HT-29 (cell line): ENCODE measurements around the gene IFRD2. TPM values are rescaled to one million over a fixed set of nuclear protein-coding genes. Genes with fewer than 3 reads are reported as not detected.
"Not testable (repeated sequence)": the region's sequence is repeated elsewhere in the genome, so short reads cannot be mapped to it uniquely, and the experiment has no call there.

Experiments used
- DNase-seq: peaks from one replicate; pipeline ENCODE4 v3.0.0-alpha.2; 2015; ENCODE audit warnings: low spot score
- total RNA-seq: library from RNA; depleted of rRNA; stranded (reverse); fragments of >200 nt; shearing (Covaris generic); gene quantifications from 2 replicates; pipeline ENCODE4 v1.2.3, GENCODE V29; 2014

IFRD2 gene
- total RNA-seq, 1 experiment from 2014 or later, result 177 TPM

DNA sequence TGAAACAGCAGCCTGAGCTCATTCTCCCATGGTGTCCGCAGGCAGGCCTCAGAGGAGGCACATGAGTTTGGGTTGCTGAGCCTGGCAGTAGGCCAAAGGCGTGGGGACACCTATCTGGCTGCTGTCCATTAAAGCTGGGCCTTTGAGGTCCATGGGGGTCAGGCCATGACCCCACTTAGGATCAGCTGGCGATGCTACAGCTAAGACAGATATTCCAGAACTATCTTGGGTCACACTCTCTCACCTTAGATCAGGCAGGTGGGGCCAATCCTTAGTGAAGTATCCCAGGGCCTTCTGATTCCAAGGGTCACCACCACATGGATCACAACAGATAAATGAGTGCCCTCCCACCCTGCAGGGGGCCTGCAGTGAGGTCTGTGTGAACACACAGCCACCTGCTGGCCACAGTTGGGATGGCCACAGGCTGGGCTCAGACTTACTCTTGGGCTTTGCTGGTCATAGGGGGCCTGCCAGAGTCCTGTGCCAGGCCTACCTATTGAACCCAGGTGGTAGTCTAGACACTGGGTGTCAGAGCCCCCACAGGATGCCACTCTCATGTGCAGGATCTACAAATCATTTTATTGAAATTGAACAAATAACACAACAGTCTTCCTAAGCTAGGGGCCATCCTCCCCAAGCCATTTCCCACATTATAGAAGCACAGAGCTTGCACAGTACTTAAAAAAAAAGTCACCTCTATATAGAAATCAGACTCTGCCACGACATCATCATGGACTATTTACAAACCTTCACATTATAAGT, 32.3 kb upstream of the IFRD2 start:
- DNase-seq, result peak; percentile 63

DNA sequence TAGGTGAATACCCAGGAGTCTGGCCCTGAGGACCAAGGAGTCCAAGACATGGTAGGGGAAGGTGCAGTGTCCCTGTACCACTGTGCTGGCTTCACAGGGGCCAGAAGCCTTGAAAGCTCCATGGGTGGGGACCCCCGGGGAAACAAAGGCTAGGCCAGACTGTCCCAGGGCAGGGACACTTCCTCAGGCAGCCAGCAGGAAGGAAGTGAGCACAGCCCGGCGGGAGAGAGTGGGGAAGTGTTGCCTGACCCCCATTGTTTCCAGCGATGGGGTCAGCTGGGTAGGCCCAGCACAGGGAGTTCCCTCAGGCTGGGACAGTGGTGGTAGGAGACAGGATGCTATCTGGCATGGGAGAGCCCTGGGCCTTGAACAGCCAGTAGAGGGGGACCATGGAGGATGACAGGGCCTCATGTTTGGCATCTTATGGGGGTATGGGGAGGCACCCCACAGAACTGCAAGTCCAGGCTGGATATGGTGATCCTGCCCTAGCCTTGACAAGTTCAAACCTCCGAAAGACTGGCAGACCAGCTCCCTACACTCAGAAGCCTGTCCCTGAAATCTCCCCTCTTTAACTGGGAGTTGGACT, 31.5 kb upstream of the IFRD2 start:
- DNase-seq, result no peak

DNA sequence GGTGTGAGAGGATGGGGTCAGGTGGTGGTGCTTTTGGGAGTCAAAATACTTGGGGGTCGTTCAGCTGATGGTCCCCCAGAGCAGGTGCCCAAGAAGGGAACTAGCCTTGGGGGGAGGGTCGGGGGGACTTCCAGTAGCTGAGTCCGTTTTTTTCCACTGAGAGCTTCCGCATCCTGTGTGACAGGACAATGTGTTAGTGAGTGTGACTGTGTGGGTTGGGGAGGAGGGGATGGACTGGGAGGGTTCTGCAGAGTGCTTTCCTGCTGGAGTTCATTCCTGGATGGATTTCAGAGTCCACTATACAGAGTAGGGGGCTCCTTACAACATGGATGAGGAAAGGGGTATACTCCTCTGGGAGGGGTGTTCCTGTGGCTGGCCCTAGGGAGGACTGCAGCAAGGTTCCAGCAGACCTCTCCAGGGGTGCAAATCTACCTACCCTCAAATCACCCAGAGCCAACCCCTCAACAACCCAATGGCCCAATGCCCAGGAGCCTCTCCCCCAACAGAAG, 30.9 kb upstream of the IFRD2 start:
- no peak for DNase-seq

DNA sequence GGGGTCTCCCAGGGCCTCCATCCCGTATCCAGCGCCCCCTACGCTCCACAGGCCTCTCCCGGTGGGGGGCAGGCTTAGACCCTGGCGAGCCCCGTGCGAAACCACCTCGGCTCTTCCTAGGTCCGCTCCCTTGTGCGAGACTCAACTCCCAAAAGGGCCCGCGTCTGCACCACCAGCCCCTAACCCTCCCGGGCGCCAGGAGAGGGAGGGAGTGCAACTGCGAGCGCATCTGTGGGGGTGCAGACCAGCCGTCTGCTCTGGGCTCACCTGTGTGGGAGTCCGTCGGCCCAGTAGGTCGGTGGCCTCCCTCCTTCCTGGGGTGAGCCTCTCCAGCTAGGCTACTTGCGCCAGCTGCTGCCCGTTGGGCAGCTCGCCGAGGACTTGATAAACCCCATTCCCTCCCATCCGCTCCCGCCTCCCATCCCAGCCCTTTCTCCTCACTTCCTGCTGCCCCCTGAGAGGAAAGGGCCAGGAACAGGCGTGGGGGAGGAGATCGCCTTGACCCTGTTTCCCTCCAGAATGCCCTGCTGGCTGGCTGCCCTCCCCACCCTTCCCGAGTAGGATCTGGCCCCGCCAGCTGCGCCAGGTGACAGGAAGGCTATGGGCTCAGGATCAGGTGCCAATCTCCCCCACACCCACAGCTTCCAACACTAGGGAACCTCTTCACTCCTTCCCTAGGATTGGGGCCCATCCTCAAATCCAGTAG, 30.3 kb upstream of the IFRD2 start, which contains the start of gene HYAL2:
Gene HYAL2, minus strand, starts transcription at position 360 of the 706 bp plus-strand sequence. CDS start 2,256 bp downstream, outside the sequence.
- DNase-seq, result peak; percentile 36

DNA sequence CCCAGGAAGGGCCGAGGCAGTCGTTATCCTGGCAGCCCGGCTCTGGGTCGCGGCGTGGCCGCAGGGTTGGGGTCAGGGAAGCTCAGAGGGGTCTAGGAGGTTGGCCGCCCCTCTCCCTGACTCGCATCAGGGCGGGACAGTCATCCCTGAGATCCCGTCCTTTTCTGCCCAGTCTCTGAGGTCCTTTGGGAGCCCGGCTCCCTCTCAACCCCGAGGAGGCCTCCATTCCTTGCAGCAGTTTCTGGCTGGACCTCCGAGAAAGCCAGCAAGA, 29.8 kb upstream of the IFRD2 start:
- no peak for DNase-seq

DNA sequence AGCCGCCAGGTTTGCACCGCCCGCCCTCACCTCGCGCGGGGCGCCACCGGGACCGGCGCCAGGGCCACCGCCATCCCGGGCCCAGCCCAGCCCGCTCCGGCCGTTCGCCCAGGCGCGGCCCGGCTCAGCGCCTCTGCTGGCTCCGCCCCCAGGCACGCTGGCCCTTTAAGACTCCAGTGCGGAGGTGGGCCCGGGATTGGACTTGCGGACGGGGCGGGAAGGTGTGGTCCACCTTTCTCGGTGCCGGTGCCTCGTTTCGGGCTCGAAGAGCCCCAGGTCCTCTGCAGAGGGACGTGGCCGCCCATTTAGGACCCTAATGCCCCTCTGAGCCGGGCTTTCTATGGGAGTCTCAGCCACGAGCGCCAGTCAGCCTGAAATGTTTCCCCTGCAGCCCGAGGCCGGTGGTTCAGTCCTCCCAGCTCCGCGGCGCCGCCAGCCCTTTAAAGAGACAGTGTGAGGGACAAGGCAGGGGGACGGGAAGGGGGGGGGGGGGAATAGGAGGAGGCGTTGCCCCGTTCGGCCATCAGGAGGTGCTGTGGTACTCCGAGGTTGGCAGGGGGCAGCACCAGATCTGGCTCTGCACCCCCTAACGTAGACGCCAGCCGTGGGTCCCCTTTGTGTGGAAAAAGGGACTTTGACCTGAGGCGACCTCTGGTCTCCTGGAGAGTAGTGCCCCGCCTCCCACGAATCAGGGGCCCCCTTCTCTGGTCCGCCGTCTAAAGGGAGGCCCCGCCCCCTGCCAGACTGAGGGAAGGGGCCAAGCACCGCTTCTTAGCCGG, 29.3 kb upstream of the IFRD2 start:
- DNase-seq, result peak; percentile 83

DNA sequence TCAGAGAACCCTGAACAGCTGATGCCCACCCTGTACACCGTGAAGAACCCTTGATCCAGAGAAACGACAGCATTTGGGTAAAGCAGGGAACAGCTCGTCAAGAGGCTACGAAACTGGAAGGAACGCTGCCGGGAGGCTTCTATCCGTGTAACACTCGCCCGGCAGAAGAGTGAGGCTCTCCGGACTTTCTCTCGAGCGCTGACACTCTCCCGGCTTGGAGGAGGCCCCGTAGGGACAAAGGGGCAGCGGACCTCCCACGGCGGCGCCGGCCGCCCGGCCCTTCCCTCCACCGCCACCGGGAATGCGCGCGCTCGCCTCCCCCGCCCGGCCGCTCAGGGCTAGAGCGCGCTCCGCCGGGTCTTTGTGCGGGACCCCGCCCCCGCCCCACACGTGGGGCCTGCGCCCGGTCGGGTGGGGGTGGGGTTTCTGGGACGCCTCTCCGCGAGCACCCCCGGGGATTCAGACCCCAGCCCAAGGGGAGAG, 28.7 kb upstream of the IFRD2 start:
- peak; percentile 52 for DNase-seq

DNA sequence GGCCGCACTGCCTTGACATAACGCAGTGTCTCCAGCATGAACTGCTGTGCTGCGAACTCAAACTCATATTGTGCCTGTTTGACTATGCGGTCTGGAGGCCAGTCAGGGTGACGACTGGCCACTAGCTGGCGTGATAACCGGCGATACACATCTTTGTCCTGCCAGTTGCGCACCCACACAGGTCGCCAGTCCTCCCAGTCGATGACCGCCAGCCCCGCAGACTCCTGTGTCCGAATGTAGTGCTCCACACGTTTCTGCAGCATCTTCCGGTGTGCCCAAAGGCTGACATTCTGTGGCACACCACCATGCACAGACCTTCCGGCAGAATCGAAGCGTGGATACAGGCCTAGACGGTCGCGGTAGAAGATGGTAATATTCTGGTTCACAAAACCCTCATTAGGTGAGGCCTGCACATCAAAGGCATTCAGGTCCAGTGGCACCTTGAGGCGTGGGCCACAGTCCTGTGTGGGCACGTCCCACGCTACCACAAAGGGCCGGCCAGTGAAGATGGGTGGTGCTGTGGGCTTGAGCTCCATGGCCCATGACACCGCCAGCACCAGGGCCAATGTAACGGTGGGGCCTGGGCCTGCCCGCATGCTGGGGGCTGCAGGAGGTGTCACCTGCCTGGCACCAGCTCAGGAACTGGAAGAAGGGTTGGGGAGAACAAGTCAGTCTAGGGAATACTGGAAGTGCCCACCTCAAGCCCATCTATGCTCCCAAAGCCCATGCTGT, 27.8 kb upstream of the IFRD2 start:
- no peak for DNase-seq

DNA sequence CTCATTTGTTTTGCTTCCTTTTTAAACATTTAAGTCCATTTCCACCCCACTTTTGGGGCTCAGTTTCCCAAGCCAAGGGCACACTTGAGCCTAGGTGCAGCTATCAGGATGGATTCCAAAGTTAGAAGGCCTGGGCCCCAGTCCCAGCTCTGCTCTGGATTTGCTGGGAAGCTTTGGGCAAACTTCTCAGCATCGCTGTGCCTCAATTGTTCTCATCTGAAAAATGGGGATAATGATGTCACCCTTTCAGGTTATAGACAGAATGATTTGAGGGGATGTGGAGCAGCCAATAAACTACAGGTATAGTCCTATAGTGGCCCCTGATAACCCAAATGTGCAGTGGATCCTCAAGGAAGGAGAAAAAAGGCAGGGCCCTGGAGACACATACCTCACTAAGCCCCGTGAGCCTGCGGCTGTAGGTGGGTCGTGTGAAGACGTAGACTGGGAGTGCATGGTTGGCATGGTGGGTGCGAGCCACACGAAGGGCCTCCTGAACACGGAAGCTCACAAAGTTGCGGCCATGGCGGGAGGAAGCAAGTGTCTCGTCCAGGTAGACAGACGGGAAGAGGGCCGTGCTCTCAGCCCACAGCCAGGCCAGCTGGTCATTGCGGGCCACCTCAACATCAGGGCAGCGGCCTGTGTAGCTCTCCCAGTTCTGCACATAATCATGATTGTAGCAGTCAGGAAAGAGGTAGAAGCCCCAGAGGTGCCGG, 27.1 kb upstream of the IFRD2 start:
- no peak for DNase-seq

DNA sequence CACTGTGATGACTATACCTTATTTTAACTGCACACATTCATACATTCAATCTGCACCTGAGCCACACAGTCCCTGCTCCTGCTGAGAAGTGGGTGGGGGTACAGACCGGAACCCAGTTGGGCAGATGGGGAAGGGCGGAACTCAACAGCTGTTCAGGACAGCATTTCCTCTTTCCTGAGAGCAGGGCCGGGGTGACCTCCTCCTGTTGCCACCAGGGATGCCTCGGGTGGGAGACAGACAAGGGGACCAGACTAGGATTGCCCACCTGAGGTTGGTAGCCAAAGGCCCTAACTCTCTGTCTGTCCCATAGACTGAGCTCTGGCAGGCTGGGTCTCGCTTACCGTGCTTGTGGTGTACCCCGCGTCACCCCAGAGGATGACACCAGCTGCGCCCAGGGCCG, 26.4 kb upstream of the IFRD2 start:
- DNase-seq, result no peak

DNA sequence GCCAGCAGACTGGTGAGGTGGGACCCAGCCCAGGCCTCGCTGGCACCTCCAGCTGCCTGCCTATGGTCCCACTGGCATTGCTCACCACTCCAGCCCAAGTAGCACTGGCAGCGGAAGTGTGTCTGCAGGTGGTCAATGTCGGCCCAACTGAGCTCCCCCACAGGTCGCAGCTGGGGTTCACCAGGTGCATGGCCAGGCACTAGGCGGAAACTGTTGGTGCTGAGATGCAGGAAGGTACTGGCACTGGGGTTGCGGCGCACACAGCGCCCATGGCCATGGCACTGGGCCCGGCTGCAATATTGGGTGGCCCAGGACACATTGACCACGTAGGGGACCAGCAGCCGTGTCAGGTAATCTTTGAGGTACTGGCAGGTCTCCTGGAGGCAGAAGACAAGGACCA, 25.9 kb upstream of the IFRD2 start:
- DNase-seq, result no peak

DNA sequence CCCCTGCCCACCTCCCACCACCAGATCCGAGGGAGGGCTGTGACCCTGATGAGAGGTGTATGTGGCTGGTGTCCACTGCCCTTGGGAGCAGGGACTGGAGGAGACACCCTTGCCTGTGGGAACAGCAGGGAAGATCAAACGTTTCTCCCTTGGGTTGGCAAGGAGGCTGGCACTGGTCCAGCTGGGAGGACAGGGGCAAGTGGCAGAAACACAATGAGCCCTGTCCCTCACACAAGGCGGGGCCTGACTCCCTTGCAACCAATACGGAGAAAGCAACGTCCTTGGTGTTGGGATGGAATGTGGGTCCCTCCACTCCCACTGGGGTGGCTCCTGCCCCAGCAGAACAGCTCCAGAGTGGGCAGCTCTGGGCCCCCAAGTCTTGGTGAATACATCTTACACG, 25.1 kb upstream of the IFRD2 start:
- peak; percentile 71 for DNase-seq

DNA sequence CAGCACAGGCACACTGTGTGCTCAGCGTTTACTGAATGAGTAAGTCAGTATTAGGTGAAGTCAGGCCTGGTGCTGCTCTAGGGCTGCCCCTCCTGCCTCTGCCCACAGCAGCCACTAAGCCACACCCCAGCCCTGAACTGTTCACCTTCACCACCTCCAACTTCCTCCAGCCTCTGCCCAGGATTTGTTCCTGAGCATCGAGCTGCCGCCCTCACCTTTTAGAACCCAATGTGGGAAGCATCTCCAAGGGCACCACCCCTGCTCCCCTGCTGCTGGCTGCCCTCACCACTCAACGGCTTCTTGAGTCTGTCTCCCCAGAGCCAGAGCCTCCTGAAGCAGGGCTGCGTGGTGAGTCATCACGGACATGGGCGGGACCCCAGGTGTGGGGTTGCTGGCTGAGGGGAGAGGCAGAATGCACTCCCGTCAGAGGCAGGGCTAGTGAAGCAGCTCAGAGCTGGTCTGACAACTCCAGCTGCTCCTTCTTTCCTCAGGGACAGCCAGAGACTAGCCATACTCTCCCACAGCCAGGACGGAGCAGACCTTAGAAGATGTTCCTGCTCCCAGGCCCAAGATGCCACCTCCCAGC, 24.5 kb upstream of the IFRD2 start:
- peak; percentile 91 for DNase-seq

DNA sequence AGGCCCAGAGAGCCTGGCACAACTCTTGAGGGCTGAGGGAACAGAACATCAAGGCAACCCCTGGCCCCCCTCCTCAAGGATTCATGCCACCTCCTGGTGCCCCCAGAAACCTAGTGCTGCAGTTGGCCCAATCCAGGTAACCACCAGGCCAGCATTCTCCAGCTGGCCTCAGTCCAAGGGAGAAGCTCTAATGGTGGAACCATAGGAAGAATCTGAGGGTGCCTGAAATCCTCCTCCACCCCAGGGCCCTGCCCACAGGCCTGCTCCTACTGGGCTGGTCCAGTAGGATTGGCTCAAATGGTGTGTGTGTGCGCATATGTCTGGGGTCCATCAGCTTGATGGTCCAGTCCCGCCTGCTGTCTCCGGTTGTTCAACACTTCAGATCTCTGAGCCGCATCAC, 22.6 kb upstream of the IFRD2 start:
- no peak for DNase-seq

DNA sequence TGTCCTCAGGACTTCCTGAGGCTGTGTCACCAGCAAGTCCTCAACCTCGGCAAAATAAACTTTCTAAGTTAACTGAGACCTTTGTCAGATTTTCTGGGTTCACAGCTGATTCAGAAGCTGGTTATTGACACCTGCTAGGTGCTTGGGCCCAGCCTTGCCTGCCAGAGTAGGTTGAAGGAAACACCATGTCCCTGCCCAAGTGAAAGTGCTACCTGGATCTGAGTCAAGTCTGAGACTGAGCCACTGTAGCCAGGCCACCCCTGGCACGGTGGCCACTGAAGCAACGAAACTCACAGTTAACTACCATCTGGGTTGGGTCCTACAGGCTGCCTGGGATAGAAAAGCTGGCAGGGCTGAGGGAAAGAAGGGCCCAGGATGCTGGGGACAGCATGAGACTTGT, 22.1 kb upstream of the IFRD2 start:
- no peak for DNase-seq

DNA sequence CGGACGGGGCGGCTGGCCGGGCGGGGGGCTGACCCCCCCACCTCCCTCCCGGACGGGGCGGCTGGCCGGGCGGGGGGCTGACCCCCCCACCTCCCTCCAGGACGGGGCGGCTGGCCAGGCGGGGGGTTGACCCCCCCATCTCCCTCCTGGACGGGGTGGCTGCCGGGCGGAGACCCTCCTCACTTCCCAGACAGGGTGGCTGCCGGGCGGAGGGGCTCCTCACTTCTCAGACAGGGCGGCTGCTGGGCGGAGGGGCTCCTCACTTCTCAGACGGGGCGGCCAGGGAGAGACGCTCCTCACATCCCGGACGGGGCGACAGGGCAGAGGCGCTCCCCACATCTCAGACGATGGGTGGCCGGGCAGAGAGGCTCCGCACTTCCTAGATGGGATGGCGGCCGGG, 19.8 kb upstream of the IFRD2 start:
- not testable (repeated sequence) for DNase-seq

DNA sequence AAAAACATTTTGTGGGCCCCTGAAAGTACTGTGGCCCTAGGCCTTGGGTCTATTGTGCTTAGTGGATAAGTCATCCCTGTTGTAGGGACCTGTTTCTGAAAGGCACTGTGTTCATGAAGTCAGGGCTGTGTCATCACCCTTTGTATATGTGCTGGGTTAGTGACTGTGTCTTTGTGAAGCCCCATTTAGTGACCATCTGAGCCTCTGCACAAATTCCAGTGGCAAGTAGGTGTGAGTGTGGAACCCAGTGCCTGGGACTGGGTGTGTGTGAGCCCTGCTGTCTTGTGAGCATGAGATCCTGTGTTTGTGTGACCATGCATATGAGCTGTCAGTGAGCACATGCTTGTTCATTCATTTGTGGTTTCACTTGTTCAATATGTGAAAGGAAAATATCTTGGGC, 12.4 kb upstream of the IFRD2 start:
- DNase-seq, result no peak

DNA sequence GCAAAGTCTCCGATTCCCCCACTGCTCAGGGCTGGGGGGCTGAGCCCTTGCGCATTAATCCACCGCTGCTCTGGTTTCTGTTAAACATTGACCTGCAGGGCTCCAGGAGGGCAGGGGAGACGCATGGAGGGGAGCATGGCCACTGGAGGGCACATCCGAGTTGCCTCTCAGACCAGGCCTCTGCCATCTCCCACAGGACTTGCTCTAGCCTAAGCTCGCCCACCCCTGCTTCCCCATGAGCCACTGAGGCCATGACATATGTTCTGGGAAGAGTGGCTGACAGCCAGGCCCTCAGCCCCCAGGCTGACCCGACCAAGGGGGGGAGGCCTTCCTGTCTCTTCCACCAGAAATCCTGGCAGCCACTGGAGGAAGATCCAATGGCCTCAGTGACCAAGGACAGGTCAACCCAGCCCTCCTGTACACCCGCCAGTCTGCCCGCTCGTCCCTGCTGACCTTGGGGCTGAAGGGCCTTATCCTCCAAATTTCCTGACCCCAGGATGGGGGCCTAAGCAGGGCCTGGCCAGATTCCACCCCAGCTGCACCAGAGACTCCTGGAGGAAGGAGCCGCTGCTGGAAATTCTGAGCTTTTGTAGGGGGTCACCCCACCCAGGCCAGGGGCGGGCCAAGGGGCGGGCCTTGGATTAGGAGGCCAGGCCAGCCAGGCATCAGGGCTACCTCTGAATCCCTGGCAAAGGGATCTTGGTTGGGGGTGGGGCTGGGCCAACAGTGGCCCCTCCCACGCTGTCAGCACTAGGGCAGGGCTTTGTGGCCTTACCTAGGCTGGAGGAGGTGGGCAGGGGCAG, 11.0 kb upstream of the IFRD2 start, which contains the start of gene HYAL1:
Gene HYAL1, minus strand, starts transcription at position 562 of the 803 bp plus-strand sequence. CDS start 618 bp downstream, outside the sequence.
- peak; percentile 29 for DNase-seq
